Testis (tissue), 3 donors: Measurements from ENCODE around the gene CCR8. TPM values are rescaled to one million over a fixed set of nuclear protein-coding genes. Genes with fewer than 3 reads are reported as not detected.

Source experiments
- DNase-seq: peaks from one replicate; pipeline ENCODE4 v3.0.0-alpha.2; 2019
- H3K27ac ChIP-seq, 2 donors: fragments of 200-600 bp; sonication (generic); one replicate each; pipeline ENCODE4 v1.5.1; 2019
- H3K27me3 ChIP-seq: fragments of 200-600 bp; sonication (generic); one replicate; pipeline ENCODE4 v1.5.1; 2019
- H3K36me3 ChIP-seq: fragments of 200-600 bp; sonication (generic); one replicate; pipeline ENCODE4 v1.5.1; 2017; ENCODE audit warnings: low read depth; ENCODE audit errors: missing control alignments
- H3K4me1 ChIP-seq: fragments of 200-600 bp; sonication (generic); one replicate; pipeline ENCODE4 v1.5.1; 2019
- H3K4me3 ChIP-seq, 2 donors: fragments of 200-600 bp; sonication (generic); one replicate each; pipeline ENCODE4 v1.5.1; 2017 to 2019
- H3K9me3 ChIP-seq: fragments of 200-600 bp; sonication (generic); one replicate; pipeline ENCODE4 v1.5.1; 2017
- POLR2A ChIP-seq: fragments of 450-650 bp; IDR thresholded peaks from one replicate; pipeline ENCODE4 v1.6.1; 2017; ENCODE audit warnings: antibody characterized with exemption, mild to moderate bottlenecking, moderate library complexity
- WGBS, 2 donors: methylation state at CpG; one replicate each; pipeline ENCODE4 v1.1.5; 2018; 5-methylcytosine and 5-hydroxymethylcytosine counted together
- intact Hi-C: fragments of 100-400 bp; cut with DNase I; formaldehyde crosslinking; loops from one replicate; pipeline ENCODE4 v1.15.1; 2023; ENCODE audit warnings: low total_unique reads
- polyA plus RNA-seq: library from polyadenylated mRNA; stranded (reverse); fragments of 350-450 nt; fragmentation: Illumina TruSeq; extraction: RNeasy Lipid Tissue Mini Kit (QIAGEN cat#74804); gene quantifications from one replicate; pipeline ENCODE4 v1.2.3, GENCODE V29; 2014; ENCODE audit warnings: low read depth, low replicate concordance; ENCODE audit not compliant: insufficient read depth
- total RNA-seq, 2 donors: library from RNA; depleted of rRNA; stranded (reverse); fragments of >200 nt; gene quantifications; one replicate each; pipeline ENCODE4 v1.2.3, GENCODE V29; 2016
- TF ChIP-seq, protein P1 (sequence below), 3 experiments: fragments of 450-650 bp in 2 of 3; fragments of 200-600 bp in 1 of 3; sonication (generic) in 1 of 3; IDR thresholded peaks; one replicate each; pipeline ENCODE4 v1.5.1; 2016 to 2019; ENCODE audit warnings: antibody characterized with exemption in 3 of 3, mild to moderate bottlenecking in 2 of 3, moderate library complexity in 1 of 3

CCR8 gene
- total and polyA plus RNA-seq, 3 donors from 2014 or later: not detected

DNA sequence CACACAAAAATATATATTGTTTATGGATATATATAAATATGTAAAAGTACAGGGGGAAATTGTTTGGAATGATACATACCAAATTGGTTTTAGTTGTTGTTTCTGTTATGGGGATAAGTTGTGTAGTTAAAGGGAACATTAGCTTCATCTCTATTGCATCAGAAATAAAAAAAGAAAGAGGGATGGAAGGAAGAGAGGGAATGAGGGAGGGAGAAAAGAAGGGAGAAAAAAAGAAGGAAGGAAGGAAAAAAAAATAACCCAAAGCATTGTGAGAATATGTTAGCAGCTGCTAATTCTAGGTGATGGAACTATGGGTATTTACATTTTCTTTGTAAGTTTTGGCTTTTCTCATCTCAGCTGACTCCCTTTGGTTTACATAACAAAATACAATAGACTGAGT is 1.3 kb downstream of the CCR8 start:
- H3K4me1 ChIP-seq: no peaks in the 10 kb centered on the region
- no peak overlapping the region for H3K4me3 ChIP-seq
- no peaks in the 10 kb centered on the region for H3K36me3 ChIP-seq
- H3K27me3 ChIP-seq: no peaks in the 10 kb centered on the region
- H3K27ac ChIP-seq: no peak overlapping the region
- no peak for DNase-seq
- intact Hi-C loops: no loop called here
- no peaks in the 10 kb centered on the region for H3K9me3 ChIP-seq
- TF ChIP-seq, protein P1, sequence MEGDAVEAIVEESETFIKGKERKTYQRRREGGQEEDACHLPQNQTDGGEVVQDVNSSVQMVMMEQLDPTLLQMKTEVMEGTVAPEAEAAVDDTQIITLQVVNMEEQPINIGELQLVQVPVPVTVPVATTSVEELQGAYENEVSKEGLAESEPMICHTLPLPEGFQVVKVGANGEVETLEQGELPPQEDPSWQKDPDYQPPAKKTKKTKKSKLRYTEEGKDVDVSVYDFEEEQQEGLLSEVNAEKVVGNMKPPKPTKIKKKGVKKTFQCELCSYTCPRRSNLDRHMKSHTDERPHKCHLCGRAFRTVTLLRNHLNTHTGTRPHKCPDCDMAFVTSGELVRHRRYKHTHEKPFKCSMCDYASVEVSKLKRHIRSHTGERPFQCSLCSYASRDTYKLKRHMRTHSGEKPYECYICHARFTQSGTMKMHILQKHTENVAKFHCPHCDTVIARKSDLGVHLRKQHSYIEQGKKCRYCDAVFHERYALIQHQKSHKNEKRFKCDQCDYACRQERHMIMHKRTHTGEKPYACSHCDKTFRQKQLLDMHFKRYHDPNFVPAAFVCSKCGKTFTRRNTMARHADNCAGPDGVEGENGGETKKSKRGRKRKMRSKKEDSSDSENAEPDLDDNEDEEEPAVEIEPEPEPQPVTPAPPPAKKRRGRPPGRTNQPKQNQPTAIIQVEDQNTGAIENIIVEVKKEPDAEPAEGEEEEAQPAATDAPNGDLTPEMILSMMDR (IDR thresholded peaks at IDR 0.05): no peak
- TF ChIP-seq POLR2A: no peak

DNA sequence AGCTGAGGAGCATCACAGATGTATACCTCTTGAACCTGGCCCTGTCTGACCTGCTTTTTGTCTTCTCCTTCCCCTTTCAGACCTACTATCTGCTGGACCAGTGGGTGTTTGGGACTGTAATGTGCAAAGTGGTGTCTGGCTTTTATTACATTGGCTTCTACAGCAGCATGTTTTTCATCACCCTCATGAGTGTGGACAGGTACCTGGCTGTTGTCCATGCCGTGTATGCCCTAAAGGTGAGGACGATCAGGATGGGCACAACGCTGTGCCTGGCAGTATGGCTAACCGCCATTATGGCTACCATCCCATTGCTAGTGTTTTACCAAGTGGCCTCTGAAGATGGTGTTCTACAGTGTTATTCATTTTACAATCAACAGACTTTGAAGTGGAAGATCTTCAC is 3.0 kb downstream of the CCR8 start:
- intact Hi-C loops: no loop called here
- Histone ChIP-seq H3K27me3 (no peaks in the 10 kb centered on the region), H3K36me3 (no peaks in the 10 kb centered on the region), H3K9me3 (no peaks in the 10 kb centered on the region), H3K4me1 (no peaks in the 10 kb centered on the region), H3K4me3 (no peak overlapping the region), H3K27ac (no peak overlapping the region)
- DNase-seq: no peak
- 97 to 98% methylated on average over 4 of the region's 4 CpGs for WGBS, 2 donors
- TF ChIP-seq, protein P1 (IDR thresholded peaks at IDR 0.05): no peak
- TF ChIP-seq POLR2A: no peak

DNA sequence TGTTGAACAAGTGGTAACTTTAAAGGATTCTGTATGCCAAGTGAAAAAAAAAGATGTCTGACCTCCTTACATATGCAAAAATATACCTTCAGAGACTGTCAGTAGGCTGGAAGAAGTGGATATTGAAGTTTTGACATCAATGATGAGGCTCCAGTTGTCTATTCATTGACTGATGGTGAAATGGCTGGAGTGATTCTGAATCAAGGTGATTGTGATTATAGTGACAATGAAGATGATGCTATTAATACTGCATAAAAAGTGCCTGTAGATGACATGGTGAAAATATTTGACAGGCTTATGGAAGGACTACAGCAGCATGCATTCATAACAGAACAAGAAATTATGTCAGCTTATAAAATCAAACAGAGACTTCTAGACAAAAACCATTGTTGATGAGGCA is 4.1 kb downstream of the CCR8 start:
- H3K36me3 ChIP-seq: no peaks in the 10 kb centered on the region
- no peak overlapping the region for H3K4me3 ChIP-seq
- H3K4me1 ChIP-seq: no peaks in the 10 kb centered on the region
- no peak for DNase-seq
- no peaks in the 10 kb centered on the region for H3K9me3 ChIP-seq
- intact Hi-C loops: no loop called here
- H3K27me3 ChIP-seq: no peaks in the 10 kb centered on the region
- TF ChIP-seq, protein P1 (IDR thresholded peaks at IDR 0.05): no peak
- TF ChIP-seq POLR2A: no peak
- H3K27ac ChIP-seq: no peak overlapping the region

DNA sequence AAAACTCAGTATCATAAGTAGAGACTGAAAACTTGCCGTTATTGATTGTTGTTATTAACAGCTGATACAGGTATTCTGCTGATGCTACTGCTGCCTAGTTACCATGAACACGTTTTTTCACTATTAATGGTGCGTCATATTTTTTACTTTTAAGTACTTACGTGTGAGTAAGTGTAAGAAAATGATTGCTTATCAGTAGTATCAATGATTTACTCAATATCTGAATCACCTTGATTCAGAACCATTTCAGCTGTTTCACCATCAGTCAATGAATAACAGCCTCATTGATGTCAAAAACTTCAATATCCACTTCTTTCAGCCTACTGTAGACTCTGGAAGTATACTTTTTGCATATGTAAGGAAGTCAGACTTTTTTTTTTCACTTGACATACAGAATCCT is 4.7 kb downstream of the CCR8 start:
- Histone ChIP-seq H3K4me3 (no peak overlapping the region), H3K27ac (no peak overlapping the region), H3K4me1 (no peaks in the 10 kb centered on the region), H3K27me3 (no peaks in the 10 kb centered on the region), H3K36me3 (no peaks in the 10 kb centered on the region), H3K9me3 (no peaks in the 10 kb centered on the region)
- DNase-seq: no peak
- 90 to 92% methylated on average over 4 of the region's 4 CpGs for WGBS, 2 donors
- TF ChIP-seq POLR2A: no peak
- TF ChIP-seq, protein P1 (IDR thresholded peaks at IDR 0.05): no peak
- intact Hi-C loops: no loop called here

DNA sequence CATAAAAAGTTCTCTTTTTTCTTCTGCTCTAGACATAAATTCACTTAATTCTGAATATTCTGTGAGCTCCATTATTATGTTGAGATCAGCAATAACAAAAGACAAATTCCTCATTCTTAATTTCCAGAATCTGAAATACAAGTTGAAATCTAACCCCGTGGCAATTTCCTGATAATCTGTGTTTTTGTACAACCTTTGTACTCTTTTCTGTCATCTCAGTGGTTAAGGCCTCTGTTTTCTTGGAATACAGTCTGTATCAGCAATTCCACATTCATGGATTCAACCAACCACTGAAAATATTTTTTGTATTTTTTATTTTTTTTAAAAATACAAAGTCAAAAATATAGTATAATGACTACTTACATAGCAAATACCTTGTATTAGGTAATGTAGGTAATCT is 8.7 kb downstream of the CCR8 start:
- TF ChIP-seq POLR2A: no peak
- TF ChIP-seq, protein P1 (IDR thresholded peaks at IDR 0.05): no peak
- Histone ChIP-seq H3K36me3 (no peaks in the 10 kb centered on the region), H3K9me3 (no peaks in the 10 kb centered on the region), H3K27me3 (no peaks in the 10 kb centered on the region), H3K4me1 (no peaks in the 10 kb centered on the region), H3K4me3 (no peak overlapping the region), H3K27ac (no peak overlapping the region)
- intact Hi-C loops: no loop called here
- 68 to 78% methylated on average over 1 of the region's 1 CpG for WGBS, 2 donors
- DNase-seq: no peak
